Measurements from ENCODE around the gene ACAT1.

DNA sequence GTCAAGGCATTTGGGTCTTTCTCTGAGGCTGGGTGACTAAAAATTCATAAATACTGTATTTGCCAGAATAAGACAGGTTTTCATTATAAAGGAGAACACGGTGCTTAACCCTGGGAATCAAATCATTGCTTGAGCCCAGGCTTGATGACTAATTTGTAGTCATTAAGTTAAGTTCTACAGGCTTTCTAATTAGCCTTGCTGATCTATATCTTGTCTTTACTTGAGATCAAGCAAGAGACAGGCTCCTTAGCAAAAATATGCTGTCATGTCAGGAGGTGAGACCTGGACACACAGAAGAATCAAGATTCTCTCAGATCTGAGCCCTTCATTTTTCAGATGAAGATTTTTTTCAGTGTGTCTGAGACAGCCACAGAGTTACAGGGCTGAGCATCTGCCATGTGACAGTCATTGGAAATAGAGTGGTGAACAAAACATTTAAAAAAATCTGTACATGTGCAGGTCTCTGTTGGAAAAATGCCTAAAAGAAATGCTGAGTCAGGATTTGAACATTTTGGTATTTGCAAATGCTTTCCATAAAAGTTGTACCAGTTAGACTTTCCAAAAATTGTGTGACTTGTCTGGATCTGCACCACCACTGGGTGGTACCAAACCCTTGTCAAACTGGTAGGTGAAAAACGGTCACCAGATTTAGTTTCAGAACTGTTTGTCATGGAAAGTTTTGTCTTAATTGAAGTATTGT, 14.6 kb downstream of the ACAT1 start:
- TF ChIP-seq, protein P1, sequence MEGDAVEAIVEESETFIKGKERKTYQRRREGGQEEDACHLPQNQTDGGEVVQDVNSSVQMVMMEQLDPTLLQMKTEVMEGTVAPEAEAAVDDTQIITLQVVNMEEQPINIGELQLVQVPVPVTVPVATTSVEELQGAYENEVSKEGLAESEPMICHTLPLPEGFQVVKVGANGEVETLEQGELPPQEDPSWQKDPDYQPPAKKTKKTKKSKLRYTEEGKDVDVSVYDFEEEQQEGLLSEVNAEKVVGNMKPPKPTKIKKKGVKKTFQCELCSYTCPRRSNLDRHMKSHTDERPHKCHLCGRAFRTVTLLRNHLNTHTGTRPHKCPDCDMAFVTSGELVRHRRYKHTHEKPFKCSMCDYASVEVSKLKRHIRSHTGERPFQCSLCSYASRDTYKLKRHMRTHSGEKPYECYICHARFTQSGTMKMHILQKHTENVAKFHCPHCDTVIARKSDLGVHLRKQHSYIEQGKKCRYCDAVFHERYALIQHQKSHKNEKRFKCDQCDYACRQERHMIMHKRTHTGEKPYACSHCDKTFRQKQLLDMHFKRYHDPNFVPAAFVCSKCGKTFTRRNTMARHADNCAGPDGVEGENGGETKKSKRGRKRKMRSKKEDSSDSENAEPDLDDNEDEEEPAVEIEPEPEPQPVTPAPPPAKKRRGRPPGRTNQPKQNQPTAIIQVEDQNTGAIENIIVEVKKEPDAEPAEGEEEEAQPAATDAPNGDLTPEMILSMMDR (IDR thresholded peaks at IDR 0.05), result peak in 3 of 6 experiments; percentile 8 to 22 (median 11)
- no peak for TF ChIP-seq POLR2A (IDR thresholded peaks at IDR 0.05)
